Measurements from ENCODE around the gene COMMD6.

Gene COMMD6

DNA sequence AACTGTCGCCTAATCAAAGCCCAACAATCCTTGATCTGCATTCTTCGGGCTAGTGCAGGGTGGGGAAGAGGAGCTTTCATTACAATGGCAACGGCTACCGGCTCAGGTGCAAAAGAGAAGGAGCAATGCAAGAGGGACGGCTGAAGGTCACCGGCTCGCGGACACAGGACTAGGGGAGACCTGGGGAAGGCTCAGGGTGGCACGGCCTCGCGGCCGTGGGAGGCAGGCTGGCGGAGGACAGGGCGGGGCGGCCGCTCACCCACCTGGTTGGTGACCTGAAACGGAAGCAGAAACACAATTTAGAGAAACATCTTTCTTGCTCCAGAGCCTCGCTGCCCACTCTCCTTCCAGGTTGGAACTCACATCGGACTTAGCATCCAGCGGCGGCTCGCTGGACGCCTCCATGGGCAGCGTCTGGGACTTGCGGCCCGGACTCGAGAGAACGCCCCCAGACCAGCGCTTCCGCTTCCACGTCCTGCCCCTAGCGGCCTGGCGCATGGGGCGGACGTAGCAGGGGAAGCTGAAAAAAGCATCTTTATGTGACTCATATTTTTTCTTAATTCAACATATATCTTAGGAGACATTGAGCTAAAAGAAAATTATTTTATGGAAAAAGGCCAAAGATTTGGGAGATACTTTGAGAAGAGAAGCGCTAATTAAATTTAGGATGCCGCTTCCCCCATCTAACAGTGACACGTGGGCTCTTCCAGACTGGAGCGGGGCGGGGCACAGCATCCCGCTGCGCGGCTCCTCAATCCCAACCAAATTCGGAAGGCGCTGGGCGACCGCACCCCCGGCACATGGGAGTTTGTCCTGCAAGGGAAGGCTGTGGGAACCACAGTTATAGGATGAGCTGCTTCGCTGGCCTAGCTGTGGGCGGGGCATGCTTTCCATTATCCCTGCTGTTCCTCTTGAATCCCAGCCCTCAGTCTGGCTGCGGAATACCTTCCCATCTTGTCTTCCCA is at the start of gene COMMD6:
COMMD6 (minus strand) TSS at position 441 of the 965 bp plus-strand sequence; CDS start at position 405, 36 bp downstream.
- H3K27ac ChIP-seq, result peak within 1 kb of the TSS; percentile 83
- H3K4me1 ChIP-seq, result peaks cover 40% of the 10 kb centered on the region
- peaks cover 5% of the 10 kb centered on the region; the same call in 1 of the 2 replicates for H4K20me1 ChIP-seq
- H3K4me3 ChIP-seq, result peak within 1 kb of the TSS; percentile 85
- H3K36me3 ChIP-seq, result peaks cover 32% of the 10 kb centered on the region
- peak within 1 kb of the TSS; percentile 76 for H3K9ac ChIP-seq
- peak within 1 kb of the TSS; percentile 89 for H3K4me2 ChIP-seq
- H3K9me3 ChIP-seq, result no peaks in the 10 kb centered on the region
- H3K27me3 ChIP-seq, result no peaks in the 10 kb centered on the region
- no peak for TF ChIP-seq Cebpa-rat (IDR thresholded peaks at IDR 0.05)

- no peak for TF ChIP-seq Cebpa-rat (IDR thresholded peaks at IDR 0.05)
- no peaks in the 10 kb centered on the region for H3K27me3 ChIP-seq
- no peak overlapping the region for H3K9ac ChIP-seq
- no peak overlapping the region for H3K4me3 ChIP-seq
- H3K9me3 ChIP-seq, result peaks cover 21% of the 10 kb centered on the region
- H3K27ac ChIP-seq, result no peak overlapping the region
- H3K4me2 ChIP-seq, result no peak overlapping the region
- H4K20me1 ChIP-seq, result no peaks in the 10 kb centered on the region
- H3K36me3 ChIP-seq, result peaks cover 39% of the 10 kb centered on the region
- no peaks in the 10 kb centered on the region for H3K4me1 ChIP-seq
These were observed 47.5 kb upstream of the COMMD6 start for GRCh38 chr13:75585153-75585552.

DNA sequence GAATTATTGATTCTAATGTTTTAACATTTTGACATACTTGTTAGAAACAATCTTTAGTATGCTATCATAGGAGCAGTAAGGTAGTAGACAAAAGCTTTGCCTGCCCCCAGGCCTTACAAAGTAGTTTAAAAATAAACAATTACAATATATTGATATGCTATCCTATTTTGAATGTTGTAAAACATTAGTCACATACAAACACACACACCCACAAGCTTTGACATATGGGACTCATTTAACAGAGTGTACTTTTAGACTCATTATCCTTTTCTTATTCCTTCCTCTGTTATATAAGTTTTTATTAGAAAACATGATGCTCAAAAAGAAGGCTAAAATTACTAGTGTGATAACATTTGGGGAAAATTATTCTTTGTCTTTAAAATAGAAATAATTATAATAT is 45.5 kb upstream of the COMMD6 start:
- peaks cover 32% of the 10 kb centered on the region for H3K36me3 ChIP-seq
- H3K9me3 ChIP-seq, result peaks cover 18% of the 10 kb centered on the region
- no peaks in the 10 kb centered on the region for H3K27me3 ChIP-seq
- no peak for TF ChIP-seq Cebpa-rat (IDR thresholded peaks at IDR 0.05)
- no peak overlapping the region for H3K4me3 ChIP-seq
- H3K4me1 ChIP-seq, result peaks cover 2% of the 10 kb centered on the region; the same call in 1 of the 2 replicates
- no peak overlapping the region for H3K4me2 ChIP-seq
- H3K9ac ChIP-seq, result no peak overlapping the region
- H4K20me1 ChIP-seq, result no peaks in the 10 kb centered on the region
- H3K27ac ChIP-seq, result no peak overlapping the region

DNA sequence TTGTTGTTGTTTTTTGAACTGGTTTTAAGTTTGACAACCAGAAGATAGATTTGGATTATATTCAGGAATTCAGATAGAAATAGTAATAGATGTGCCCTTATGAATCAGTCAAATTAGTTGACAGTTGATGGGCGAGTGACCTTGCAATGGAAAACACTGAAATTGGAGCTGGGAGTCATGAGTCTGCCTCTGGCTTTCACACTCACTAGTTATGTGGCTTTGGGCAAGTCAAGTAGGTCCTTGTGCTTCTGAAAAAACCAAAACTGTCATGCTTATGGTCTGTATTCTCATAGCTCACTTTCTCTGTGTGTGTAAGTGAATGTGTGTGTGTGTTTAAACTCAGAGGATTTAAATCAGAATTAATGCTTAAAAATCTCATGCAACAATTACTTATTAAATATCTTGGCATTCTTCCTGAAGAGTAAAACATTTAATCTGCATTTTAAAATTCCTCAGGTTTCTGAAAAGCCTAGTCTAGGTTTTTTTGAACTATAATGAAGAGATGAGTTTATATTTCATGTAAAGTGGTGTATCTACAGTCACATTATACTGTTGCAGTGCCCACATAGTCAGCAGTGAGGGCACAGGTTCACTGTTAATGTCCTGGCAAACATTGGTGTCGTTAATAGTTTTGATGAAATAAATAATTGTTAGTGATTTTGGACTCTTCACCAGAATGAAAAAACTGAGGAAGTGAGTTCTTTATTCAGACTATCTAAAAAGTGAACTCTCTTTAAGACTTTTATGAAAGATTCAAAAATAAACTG is 44.4 kb upstream of the COMMD6 start:
- Histone ChIP-seq H3K9me3 (peaks cover 18% of the 10 kb centered on the region), H3K27ac (no peak overlapping the region), H4K20me1 (no peaks in the 10 kb centered on the region), H3K27me3 (no peaks in the 10 kb centered on the region), H3K36me3 (peaks cover 32% of the 10 kb centered on the region), H3K4me1 (peaks cover 10% of the 10 kb centered on the region; the same call in 1 of the 2 replicates), H3K9ac (no peak overlapping the region), H3K4me3 (no peak overlapping the region), H3K4me2 (no peak overlapping the region)
- TF ChIP-seq Cebpa-rat (IDR thresholded peaks at IDR 0.05), result no peak

- H3K9ac ChIP-seq, result no peak overlapping the region
- H3K4me3 ChIP-seq, result no peak overlapping the region
- H3K4me1 ChIP-seq, result peaks cover 10% of the 10 kb centered on the region; the same call in 1 of the 2 replicates
- TF ChIP-seq Cebpa-rat (IDR thresholded peaks at IDR 0.05), result no peak
- peaks cover 53% of the 10 kb centered on the region for H3K36me3 ChIP-seq
- H4K20me1 ChIP-seq, result no peaks in the 10 kb centered on the region
- H3K9me3 ChIP-seq, result peaks cover 11% of the 10 kb centered on the region
- no peak overlapping the region for H3K4me2 ChIP-seq
- H3K27ac ChIP-seq, result no peak overlapping the region
- H3K27me3 ChIP-seq, result no peaks in the 10 kb centered on the region
These were observed 41.9 kb upstream of the COMMD6 start for GRCh38 chr13:75579529-75579928.

DNA sequence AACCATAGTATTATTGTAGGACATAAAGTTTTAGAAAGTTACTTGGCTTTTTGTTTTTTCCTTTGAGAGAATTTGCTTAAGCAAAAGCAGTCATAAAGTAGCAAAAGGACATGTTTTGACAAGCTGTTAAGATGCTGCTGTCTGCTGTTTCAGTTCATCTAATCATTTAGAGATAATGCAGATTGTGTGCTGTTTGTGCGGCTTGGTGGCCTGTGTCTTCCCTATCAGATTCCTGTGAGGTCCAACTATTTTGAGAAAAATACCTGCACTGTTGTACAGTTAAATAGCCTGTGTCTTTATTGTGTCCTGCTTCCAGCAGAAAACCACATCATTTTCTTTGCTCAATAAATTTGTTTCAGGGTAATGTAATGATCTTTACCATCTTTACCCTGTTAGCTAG is 31.9 kb upstream of the COMMD6 start:
- Histone ChIP-seq H3K27ac (no peak overlapping the region), H3K4me2 (no peak overlapping the region)
- no peak for TF ChIP-seq Cebpa-rat (IDR thresholded peaks at IDR 0.05)

DNA sequence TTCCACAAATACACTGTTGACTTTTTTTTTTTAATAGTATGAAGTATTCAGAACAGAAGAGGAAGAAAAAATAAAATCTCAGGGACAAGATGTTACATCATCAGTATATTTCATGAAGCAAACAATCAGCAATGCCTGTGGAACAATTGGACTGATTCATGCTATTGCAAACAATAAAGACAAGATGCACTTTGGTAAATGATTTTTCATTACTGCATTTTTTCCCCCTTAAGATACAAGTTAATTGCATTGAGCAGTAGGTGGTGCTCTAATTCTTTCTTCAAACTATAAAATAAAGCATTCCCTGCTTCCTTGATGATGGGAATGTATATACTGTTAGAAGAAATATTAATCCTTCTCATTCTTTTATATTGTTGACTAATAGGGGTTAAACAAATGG is 29.0 kb upstream of the COMMD6 start:
- Histone ChIP-seq H3K36me3 (peaks cover 52% of the 10 kb centered on the region), H3K27me3 (no peaks in the 10 kb centered on the region), H3K9ac (no peak overlapping the region), H3K4me3 (no peak overlapping the region), H3K4me2 (no peak overlapping the region), H3K4me1 (no peaks in the 10 kb centered on the region), H3K27ac (no peak overlapping the region), H4K20me1 (no peaks in the 10 kb centered on the region), H3K9me3 (no peaks in the 10 kb centered on the region)
- no peak for TF ChIP-seq Cebpa-rat (IDR thresholded peaks at IDR 0.05)

More for the DNA sequence above, 31.9 kb upstream of the COMMD6 start:
- Histone ChIP-seq H3K4me1 (no peaks in the 10 kb centered on the region), H3K9ac (no peak overlapping the region), H3K36me3 (peaks cover 68% of the 10 kb centered on the region), H3K9me3 (0 out of 2 replicates have a peak, but pooled peaks cover 5% of the 10 kb centered on the region), H3K27me3 (no peaks in the 10 kb centered on the region), H4K20me1 (no peaks in the 10 kb centered on the region), H3K4me3 (no peak overlapping the region)

DNA sequence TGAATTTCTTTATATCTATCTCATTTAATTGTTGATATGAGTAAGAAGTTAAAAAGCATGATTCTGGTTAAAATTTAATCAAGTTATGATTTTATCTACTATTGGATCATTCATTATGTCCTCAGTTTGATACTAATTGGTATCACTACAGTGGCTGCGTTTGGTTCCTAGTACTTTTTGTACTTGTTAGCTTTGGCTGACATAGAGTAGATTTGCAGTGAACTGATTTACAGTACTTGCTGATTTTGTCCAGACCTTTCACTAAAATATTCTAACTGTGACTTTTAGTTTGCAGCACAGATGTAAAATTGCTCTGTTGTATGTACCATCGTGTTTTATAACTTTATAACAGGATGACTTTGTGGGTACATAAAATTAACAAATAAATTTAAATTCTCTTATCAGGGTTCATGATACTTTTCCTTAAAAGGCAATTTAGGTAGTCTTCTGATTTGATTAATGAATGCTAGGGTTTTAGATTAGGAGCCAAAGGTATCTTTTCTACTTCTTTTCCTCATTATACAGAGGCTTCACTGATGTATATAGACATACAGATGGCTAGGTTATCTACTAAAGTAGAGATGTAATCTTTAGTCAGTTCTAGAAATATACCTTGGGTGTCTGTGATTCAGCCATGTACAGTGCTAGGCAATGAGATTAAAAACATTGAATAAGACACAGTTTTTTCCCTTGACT is 20.7 kb upstream of the COMMD6 start:
- peaks cover 8% of the 10 kb centered on the region; the same call in 1 of the 2 replicates for H4K20me1 ChIP-seq
- H3K27me3 ChIP-seq, result no peaks in the 10 kb centered on the region
- H3K9me3 ChIP-seq, result no peaks in the 10 kb centered on the region
- H3K4me3 ChIP-seq, result no peak overlapping the region
- TF ChIP-seq Cebpa-rat (IDR thresholded peaks at IDR 0.05), result no peak
- peaks cover 8% of the 10 kb centered on the region for H3K4me1 ChIP-seq
- no peak overlapping the region; the same call in 1 of the 2 replicates for H3K4me2 ChIP-seq
- H3K27ac ChIP-seq, result no peak overlapping the region
- H3K36me3 ChIP-seq, result peaks cover 45% of the 10 kb centered on the region
- no peak overlapping the region for H3K9ac ChIP-seq

DNA sequence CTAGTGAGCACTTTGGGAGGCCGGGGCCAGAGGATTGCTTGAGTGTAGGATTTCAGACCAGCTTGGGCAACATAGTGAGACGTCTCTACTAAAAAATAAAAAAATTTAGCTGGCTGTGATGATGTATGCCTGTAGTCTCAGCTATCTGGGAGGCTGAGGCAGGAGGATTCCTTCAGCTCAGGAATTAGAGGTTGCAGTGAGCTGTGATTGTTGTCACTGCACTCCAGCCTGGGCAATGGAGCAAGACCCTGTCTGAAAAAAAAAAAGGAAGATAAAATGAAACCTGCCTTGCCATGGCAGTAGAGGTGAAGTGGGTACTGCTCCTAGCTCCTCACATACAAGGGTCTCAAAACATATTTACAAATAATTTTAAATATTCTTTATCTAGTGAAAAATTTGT is 19.3 kb upstream of the COMMD6 start:
- Histone ChIP-seq H3K9me3 (no peaks in the 10 kb centered on the region), H3K27ac (no peak overlapping the region), H4K20me1 (peaks cover 8% of the 10 kb centered on the region; the same call in 1 of the 2 replicates), H3K27me3 (no peaks in the 10 kb centered on the region), H3K4me3 (no peak overlapping the region), H3K36me3 (peaks cover 41% of the 10 kb centered on the region), H3K9ac (no peak overlapping the region), H3K4me1 (peaks cover 8% of the 10 kb centered on the region), H3K4me2 (no peak overlapping the region)
- no peak for TF ChIP-seq Cebpa-rat (IDR thresholded peaks at IDR 0.05)

Data from BLaER1 (cell line).